A549 (cell line): ENCODE results near the gene LSM4. TPM values are rescaled to one million over a fixed set of nuclear protein-coding genes. Genes with fewer than 3 reads are reported as not detected.

Experiments
- ATAC-seq, 2 experiments: fragments of 200-7000 bp in 1 of 2; fragments of >200 bp in 1 of 2; cut with Nextera tagmentation in 1 of 2; cut with Tn5 transposase in 1 of 2; 3 replicates each; pipeline versions ENCODE4 v1.8.0 to v1.9.1; 2018 to 2020; ENCODE audit warnings: mild to moderate bottlenecking in 1 of 2, moderate library complexity in 1 of 2
- CTCF ChIA-PET: fragments of 300-600 bp; sonication (Branson Sonifier 250); formaldehyde crosslinking; extraction: SDS; loops from one replicate; lab custom pipeline; 2021; ENCODE audit warnings: antibody characterized with exemption, inconsistent platforms; lab: Yijun Ruan, JAX
- POLR2A ChIA-PET: fragments of 350-600 bp; formaldehyde crosslinking; extraction: SDS; loops from one replicate; lab custom pipeline; 2021; ENCODE audit warnings: antibody characterized with exemption, inconsistent platforms; lab: Yijun Ruan, JAX
- DNase-seq, 2 experiments: peaks; one replicate each; pipeline versions ENCODE4 v3.0.0 to v3.0.0-alpha.2; 2011 to 2016; ENCODE audit warnings: low read depth in 1 of 2, low spot score in 1 of 2
- FAIRE-seq: peaks from 2 replicates; lab custom pipeline; 2011; peaks lifted over from hg19 to GRCh38; lab: Jason Lieb, UNC
- H3K27ac ChIP-seq, 2 experiments: fragments of >200 bp; sonication (Bioruptor Twin); formaldehyde crosslinking; 3 replicates each; pipeline ENCODE4 v1.5.1; 2016 to 2017
- H3K4me1 ChIP-seq: fragments of >200 bp; sonication (Bioruptor Twin); formaldehyde crosslinking; 3 replicates; pipeline ENCODE4 v1.6.1; 2016
- H3K4me2 ChIP-seq: fragments of >200 bp; sonication (Bioruptor Twin); formaldehyde crosslinking; 3 replicates; pipeline ENCODE4 v1.6.1; 2016
- H3K4me3 ChIP-seq: fragments of >200 bp; sonication (Bioruptor Twin); formaldehyde crosslinking; 3 replicates; pipeline ENCODE4 v1.5.1; 2016
- H3K9me3 ChIP-seq: fragments of >200 bp; sonication (Bioruptor Twin); formaldehyde crosslinking; 3 replicates; pipeline ENCODE4 v1.6.1; 2016
- EHF ChIP-seq: fragments of 250-450 bp; sonication (Bioruptor Pico); IDR thresholded peaks from 2 replicates; pipeline ENCODE4 v1.5.0; 2020; ENCODE audit warnings: mild to moderate bottlenecking
- FOXS1 ChIP-seq: fragments of 250-450 bp; sonication (Bioruptor Pico); IDR thresholded peaks from 2 replicates; pipeline ENCODE4 v1.5.0; 2020; ENCODE audit warnings: mild to moderate bottlenecking, moderate library complexity
- HDAC2 ChIP-seq: fragments of 200-600 bp; sonication (generic); IDR thresholded peaks from 2 replicates; pipeline ENCODE4 v1.6.1; 2016
- HOXB13 ChIP-seq: fragments of 250-450 bp; sonication (Bioruptor Pico); IDR thresholded peaks from 2 replicates; pipeline ENCODE4 v1.5.0; 2020; ENCODE audit warnings: low read depth, mild to moderate bottlenecking, moderate library complexity
- KDM1A ChIP-seq: fragments of 200-600 bp; sonication (generic); IDR thresholded peaks from 2 replicates; pipeline ENCODE4 v1.6.1; 2016; ENCODE audit warnings: low read depth, mild to moderate bottlenecking
- NR3C1 ChIP-seq: fragments of >200 bp; sonication (Bioruptor Twin); formaldehyde crosslinking; IDR thresholded peaks from 3 replicates; pipeline ENCODE4 v1.6.1; 2017
- RARB ChIP-seq: fragments of 250-450 bp; sonication (Bioruptor Pico); IDR thresholded peaks from 2 replicates; pipeline ENCODE4 v1.8.0; 2021; ENCODE audit warnings: mild to moderate bottlenecking, moderate library complexity
- RFX5 ChIP-seq: fragments of 450-650 bp; IDR thresholded peaks from 2 replicates; pipeline ENCODE4 v1.7.1; 2014; ENCODE audit warnings: antibody characterized with exemption, mild to moderate bottlenecking, moderate library complexity
- SMC3 ChIP-seq: fragments of >200 bp; sonication (Bioruptor Twin); formaldehyde crosslinking; IDR thresholded peaks from 3 replicates; pipeline ENCODE4 v1.6.1; 2018; ENCODE audit warnings: inconsistent platforms
- TFCP2L1 ChIP-seq: fragments of 250-450 bp; sonication (Bioruptor Pico); IDR thresholded peaks from 2 replicates; pipeline ENCODE4 v1.5.0; 2021; ENCODE audit warnings: mild to moderate bottlenecking
- ZC3H11A ChIP-seq: fragments of 450-650 bp; IDR thresholded peaks from 2 replicates; pipeline ENCODE4 v1.6.1; 2014; ENCODE audit warnings: antibody characterized with exemption, mild to moderate bottlenecking
- WGBS: methylation state at CpG from one replicate; pipeline ENCODE4 v1.1.6; 2017; ENCODE audit errors: missing lambda C conversion rate; 5-methylcytosine and 5-hydroxymethylcytosine counted together
- polyA plus RNA-seq, 4 experiments: library from polyadenylated mRNA; depleted of rRNA in 3 of 4; stranded (reverse); fragments of >200 nt; fragmentation: RNase III in 1 of 4; extraction: RNeasy Plus Mini Kit Qiagen cat#74134 plus additional on column Dnase treatment in 1 of 4; gene quantifications; 2 replicates in 3 of 4; 3 replicates in 1 of 4; pipeline ENCODE4 v1.2.3, GENCODE V29; 2011 to 2017
- TF ChIP-seq, protein P1 (sequence below): fragments of >200 bp; sonication (Bioruptor Twin); formaldehyde crosslinking; IDR thresholded peaks from 2 replicates; pipeline ENCODE4 v1.6.1; 2016
- TF ChIP-seq, protein P2 (sequence below): IDR thresholded peaks from 2 replicates; pipeline ENCODE4 v1.6.1; 2012
- TF ChIP-seq, protein P3 (sequence below): fragments of 250-450 bp; sonication (Bioruptor Pico); IDR thresholded peaks from 2 replicates; pipeline ENCODE4 v1.5.0; 2021; ENCODE audit warnings: mild to moderate bottlenecking, moderate library complexity, borderline replicate concordance

LSM4 gene
- polyA plus RNA-seq, 2 of the 4 experiments (the other 2 are of a cell fraction): 154 to 169 TPM

DNA sequence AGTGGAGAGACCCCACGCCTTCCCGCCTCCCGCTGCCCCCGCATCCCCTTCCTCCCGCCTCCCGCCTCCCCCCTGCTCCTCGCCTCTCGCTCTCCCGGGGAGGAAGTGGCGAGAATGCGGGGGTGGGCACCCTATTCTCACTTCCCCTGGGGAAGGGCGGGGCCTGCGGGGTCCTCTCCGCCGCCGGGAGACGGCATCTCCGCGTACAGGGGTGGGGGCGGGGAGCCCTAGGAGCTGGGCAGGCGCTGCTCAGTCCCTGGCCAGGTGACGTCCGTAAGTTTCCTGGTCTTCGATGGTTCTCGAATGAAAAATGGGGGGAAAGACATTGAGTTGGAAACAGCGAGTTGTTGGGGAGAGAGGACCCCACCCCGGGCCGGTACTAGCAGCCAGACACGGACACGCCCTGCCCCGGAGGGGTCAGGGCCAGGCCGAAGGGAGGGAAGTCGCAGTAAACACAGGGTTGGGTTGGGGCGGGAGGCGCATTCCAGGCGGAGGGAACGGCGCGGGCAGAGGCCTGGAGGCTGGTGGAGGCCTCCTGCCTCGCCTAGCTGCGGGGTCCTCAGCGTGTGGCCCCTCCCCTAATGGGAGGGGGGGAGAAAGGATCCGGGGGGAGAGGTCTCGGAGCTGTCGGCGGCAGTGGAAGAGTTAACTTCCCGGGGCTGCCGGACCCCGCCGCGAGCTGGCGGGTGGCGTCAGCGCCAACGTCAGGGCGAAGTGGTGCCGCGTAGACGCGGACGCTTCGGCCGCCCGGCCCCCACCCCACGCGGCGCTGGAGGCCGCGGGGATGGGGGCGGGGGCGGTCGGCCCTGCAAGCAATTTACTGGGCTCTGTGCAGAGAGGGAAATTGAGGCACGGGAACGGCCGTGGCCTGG is 31.1 kb downstream of the LSM4 start (continued):
- TF ChIP-seq, protein P1, sequence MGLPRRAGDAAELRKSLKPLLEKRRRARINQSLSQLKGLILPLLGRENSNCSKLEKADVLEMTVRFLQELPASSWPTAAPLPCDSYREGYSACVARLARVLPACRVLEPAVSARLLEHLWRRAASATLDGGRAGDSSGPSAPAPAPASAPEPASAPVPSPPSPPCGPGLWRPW: no peak
- TF ChIP-seq EHF (CRISPR knock-in tag) (peak; percentile 80), FOXS1 (CRISPR knock-in tag) (peak; percentile 66; the same call in 1 of the 2 replicates), RARB (peak; percentile 95)
- TF ChIP-seq, protein P2, sequence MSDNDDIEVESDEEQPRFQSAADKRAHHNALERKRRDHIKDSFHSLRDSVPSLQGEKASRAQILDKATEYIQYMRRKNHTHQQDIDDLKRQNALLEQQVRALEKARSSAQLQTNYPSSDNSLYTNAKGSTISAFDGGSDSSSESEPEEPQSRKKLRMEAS: peak; percentile 91

DNA sequence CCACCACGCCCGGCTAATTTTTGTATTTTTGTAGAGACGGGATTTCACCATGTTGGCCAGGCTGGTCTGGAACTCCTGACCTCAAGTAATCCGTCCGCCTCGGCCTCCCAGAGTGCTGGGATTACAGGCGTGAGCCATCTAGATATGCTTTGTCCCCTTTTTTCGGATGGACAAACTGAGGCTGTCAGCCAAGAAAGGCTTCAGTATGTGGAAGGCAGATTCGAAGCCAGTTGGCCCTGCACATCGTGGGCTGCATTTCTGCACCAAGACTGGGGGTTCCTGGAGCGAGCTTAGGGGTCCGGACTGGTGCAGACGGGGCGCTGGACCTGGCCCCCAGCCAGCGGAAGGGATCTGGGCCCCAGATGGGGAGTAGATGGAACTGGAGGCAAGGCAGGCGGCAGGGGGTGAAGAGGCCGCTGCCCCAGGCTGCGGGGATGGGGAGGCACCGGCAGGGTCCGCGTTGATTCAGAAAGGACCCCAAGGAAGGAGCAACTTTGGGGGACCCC is 31.8 kb downstream of the LSM4 start:
- no peak for DNase-seq
- TF ChIP-seq HDAC2: 0 out of 2 replicates have a peak, but pooled peaks have one; percentile 60
- TF ChIP-seq HOXB13 (CRISPR knock-in tag): 0 out of 2 replicates have a peak, but pooled peaks have one; percentile 43
- TF ChIP-seq NR3C1: no peak
- TF ChIP-seq SMC3: no peak
- no peak for TF ChIP-seq RFX5
- TF ChIP-seq TFCP2L1 (CRISPR knock-in tag): no peak
- TF ChIP-seq KDM1A: peak; percentile 32; the same call in 1 of the 2 replicates
- ATAC-seq: no peak
- H3K4me1 ChIP-seq: peaks cover 30% of the 10 kb centered on the region
- H3K4me2 ChIP-seq: peak overlapping the region; percentile 92
- H3K4me3 ChIP-seq: peak overlapping the region; percentile 56
- WGBS: 79% methylated on average over 19 of the region's 21 CpGs
- CTCF ChIA-PET: interaction anchor here (6.5 kb wide), 1 partner anchor 12 kb away, joined by 57 read pairs; the partner anchor contains the start of gene JUND
- POLR2A ChIA-PET: interaction anchor here (2.5 to 3.0 kb wide), 3 partner anchors 10 to 31 kb away, joined by 48 to 235 read pairs (median 51); partner anchors contain the start of genes JUND and LSM4
- H3K9me3 ChIP-seq: no peaks in the 10 kb centered on the region
- no peak for FAIRE-seq
- H3K27ac ChIP-seq: peak overlapping the region; percentile 99 to 100

DNA sequence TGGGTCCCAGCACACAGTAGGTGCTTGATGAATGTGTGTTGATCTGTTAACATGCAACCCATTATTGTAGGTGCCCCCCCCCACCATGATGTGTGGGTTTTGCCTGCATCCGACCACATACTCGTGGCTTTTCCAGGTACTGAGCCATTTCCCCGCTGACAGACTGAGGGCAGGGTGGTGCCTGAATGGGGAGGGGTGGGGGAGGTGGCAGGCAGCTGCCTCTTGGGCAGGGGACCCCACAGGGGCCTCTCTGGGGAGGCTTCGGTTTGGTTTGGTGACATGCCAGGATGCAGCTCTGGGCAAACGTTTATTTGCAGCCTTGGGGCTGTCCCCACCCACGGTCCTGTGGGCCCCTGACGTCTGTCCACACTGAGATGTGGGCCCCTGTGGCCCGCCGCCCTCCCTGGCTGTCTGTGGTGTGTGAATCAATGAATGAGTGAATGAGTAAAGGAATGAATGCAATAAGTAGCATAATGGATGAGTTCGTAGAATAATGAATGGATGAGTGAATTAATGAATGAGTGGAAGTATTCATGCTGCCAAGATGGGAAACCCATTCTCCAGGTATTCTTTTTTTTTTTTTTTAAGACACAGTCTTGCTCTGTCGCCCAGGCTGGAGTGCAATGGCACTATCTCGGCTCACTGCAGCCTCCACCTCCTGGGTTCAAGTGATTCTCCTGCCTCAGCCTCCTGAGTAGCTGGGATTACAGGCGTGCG is 32.4 kb downstream of the LSM4 start:
- ATAC-seq (no peak), FAIRE-seq (no peak), DNase-seq (no peak)
- WGBS: 75% methylated on average over 8 of the region's 14 CpGs
- ChIA-PET CTCF (interaction anchor here (6.5 kb wide), 1 partner anchor 11 kb away, joined by 57 read pairs; the partner anchor contains the start of gene JUND), POLR2A (interaction anchor here (1.1 kb wide), 1 partner anchor 10 kb away, joined by 4 read pairs; no protein-coding TSS in a partner anchor)
- Histone ChIP-seq H3K4me2 (peak overlapping the region; percentile 92), H3K4me3 (no peak overlapping the region; the same call in 2 of the 3 replicates), H3K4me1 (peaks cover 30% of the 10 kb centered on the region), H3K9me3 (no peaks in the 10 kb centered on the region), H3K27ac (peak overlapping the region; percentile 99 to 100)
- TF ChIP-seq, protein P3, sequence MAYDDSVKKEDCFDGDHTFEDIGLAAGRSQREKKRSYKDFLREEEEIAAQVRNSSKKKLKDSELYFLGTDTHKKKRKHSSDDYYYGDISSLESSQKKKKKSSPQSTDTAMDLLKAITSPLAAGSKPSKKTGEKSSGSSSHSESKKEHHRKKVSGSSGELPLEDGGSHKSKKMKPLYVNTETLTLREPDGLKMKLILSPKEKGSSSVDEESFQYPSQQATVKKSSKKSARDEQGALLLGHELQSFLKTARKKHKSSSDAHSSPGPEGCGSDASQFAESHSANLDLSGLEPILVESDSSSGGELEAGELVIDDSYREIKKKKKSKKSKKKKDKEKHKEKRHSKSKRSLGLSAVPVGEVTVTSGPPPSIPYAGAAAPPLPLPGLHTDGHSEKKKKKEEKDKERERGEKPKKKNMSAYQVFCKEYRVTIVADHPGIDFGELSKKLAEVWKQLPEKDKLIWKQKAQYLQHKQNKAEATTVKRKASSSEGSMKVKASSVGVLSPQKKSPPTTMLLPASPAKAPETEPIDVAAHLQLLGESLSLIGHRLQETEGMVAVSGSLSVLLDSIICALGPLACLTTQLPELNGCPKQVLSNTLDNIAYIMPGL (CRISPR knock-in tag): no peak
- no peak for TF ChIP-seq ZC3H11A
